A673 (cell line): ENCODE data around the gene POU2AF2. TPM values are rescaled to one million over a fixed set of nuclear protein-coding genes. Genes with fewer than 3 reads are reported as not detected.
"Not testable (repeated sequence)": the region's sequence is repeated elsewhere in the genome, so short reads cannot be mapped to it uniquely, and the experiment has no call there.

Source experiments
- BruUV-seq: library from RNA; stranded (reverse); fragments of 400-500 nt; replicated peaks from 2 replicates; lab custom pipeline; 2021; lab: Mats Ljungman, UMichigan
- CTCF ChIA-PET: fragments of 300-600 bp; sonication (Branson Sonifier 250); formaldehyde crosslinking; loops from one replicate; lab custom pipeline; 2022; ENCODE audit warnings: antibody characterized with exemption; lab: Charles Lee
- POLR2A ChIA-PET: fragments of 300-600 bp; sonication (Branson Sonifier 250); formaldehyde crosslinking; loops from one replicate; lab custom pipeline; 2022; ENCODE audit warnings: antibody characterized with exemption; ENCODE audit not compliant: low non-redundant PET; lab: Charles Lee
- DNase-seq: peaks from one replicate; pipeline ENCODE4 v3.0.0-alpha.2; 2015; ENCODE audit warnings: low spot score
- H3K27ac ChIP-seq: fragments of 200-600 bp; sonication (generic); 2 replicates; pipeline ENCODE4 v1.5.1; 2016; ENCODE audit warnings: mixed run types, low read depth, mild to moderate bottlenecking, mixed read lengths, antibody characterized with exemption, low read length; ENCODE audit not compliant: poor library complexity, severe bottlenecking
- H3K27me3 ChIP-seq: fragments of 200-600 bp; sonication (generic); replicated peaks from 2 replicates; pipeline ENCODE4 v1.6.1; 2017; ENCODE audit warnings: mixed run types, low read depth, mild to moderate bottlenecking, mixed read lengths, antibody characterized with exemption, low read length; ENCODE audit not compliant: insufficient read depth, poor library complexity
- H3K36me3 ChIP-seq: fragments of 200-600 bp; sonication (generic); 2 replicates; pipeline ENCODE4 v1.6.1; 2016; ENCODE audit warnings: mixed run types, mild to moderate bottlenecking, mixed read lengths, antibody characterized with exemption, low read length; ENCODE audit not compliant: insufficient read depth, poor library complexity, severe bottlenecking
- H3K4me1 ChIP-seq: fragments of 200-600 bp; sonication (generic); 2 replicates; pipeline ENCODE4 v1.6.1; 2017; ENCODE audit warnings: mixed run types, mild to moderate bottlenecking, mixed read lengths, antibody characterized with exemption, low read length; ENCODE audit not compliant: insufficient read depth, poor library complexity, severe bottlenecking
- H3K4me3 ChIP-seq: fragments of 200-600 bp; sonication (generic); 2 replicates; pipeline ENCODE4 v1.5.1; 2016; ENCODE audit warnings: low read depth, mixed run types, mild to moderate bottlenecking, mixed read lengths, low read length; ENCODE audit not compliant: poor library complexity, severe bottlenecking
- H3K9me3 ChIP-seq: fragments of 200-600 bp; sonication (generic); 2 replicates; pipeline ENCODE4 v1.6.1; 2016; ENCODE audit warnings: mixed run types, low read depth, mild to moderate bottlenecking, mixed read lengths, antibody characterized with exemption, low read length; ENCODE audit not compliant: poor library complexity, severe bottlenecking
- EZH2 ChIP-seq: fragments of 200-600 bp; sonication (generic); IDR thresholded peaks from 2 replicates; pipeline ENCODE4 v1.6.1; 2017; ENCODE audit warnings: borderline replicate concordance, low read depth, mild to moderate bottlenecking, mixed read lengths, antibody characterized with exemption, low read length; ENCODE audit not compliant: poor library complexity, severe bottlenecking
- intact Hi-C: fragments of 100-400 bp; cut with micrococcal nuclease; formaldehyde crosslinking; loops from one replicate; pipeline ENCODE4 v1.10.0; 2022; ENCODE audit not compliant: unreplicated experiment
- total RNA-seq: library from RNA; stranded (reverse); gene quantifications from 2 replicates; pipeline ENCODE4 v1.2.3, GENCODE V29; 2021
- TF ChIP-seq, protein P1 (sequence below): fragments of 300-800, 200-600 bp; sonication (generic); conservative IDR thresholded peaks from 2 replicates; pipeline ENCODE4 v1.5.1; 2017; ENCODE audit warnings: low read depth, mild to moderate bottlenecking, antibody characterized with exemption, low read length, moderate library complexity, mixed read lengths

The POU2AF2 gene
- total RNA-seq, 1 experiment from 2014 or later = not detected

DNA sequence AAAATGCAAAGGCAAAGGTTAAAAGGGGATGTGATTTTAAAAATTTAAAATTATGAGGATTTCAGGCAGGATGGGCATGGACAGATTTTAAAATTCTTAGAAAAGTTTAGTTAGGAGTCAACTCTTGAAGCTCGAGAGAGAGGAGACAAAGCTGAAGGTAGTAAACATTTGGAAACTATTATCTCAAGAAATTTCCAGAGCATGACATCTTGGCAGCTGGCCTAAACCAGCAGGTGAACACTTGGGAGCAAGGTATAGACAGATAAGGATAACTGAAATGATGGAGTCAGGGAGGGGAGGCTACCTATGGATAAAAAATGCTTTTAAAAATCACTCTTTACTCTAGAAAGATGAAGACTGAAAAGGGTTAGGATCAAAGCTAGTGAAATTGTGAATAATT lies 66.6 kb downstream of the POU2AF2 start:
- CTCF ChIA-PET = no interaction called here

DNA sequence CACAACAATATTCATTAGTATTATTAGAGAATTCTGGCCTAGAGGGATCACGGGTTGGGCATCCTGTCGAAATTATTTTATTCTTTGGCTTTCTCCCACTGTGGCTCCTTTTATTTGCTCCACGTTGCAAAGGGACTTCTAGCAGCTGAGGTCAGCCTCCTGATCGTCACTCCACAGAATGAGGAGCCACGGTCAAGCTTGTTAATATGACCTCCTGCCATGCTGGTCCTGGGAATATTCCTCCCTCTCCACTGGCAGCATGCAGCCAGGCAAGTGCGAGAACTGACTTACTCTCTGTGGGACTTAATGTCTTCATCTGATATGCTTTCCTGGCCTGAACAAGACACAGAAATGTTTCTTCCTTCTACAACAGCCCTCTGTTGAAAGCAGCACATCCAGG lies 73.8 kb downstream of the POU2AF2 start:
- H3K36me3 ChIP-seq = no peaks in the 10 kb centered on the region
- TF ChIP-seq, protein P1, sequence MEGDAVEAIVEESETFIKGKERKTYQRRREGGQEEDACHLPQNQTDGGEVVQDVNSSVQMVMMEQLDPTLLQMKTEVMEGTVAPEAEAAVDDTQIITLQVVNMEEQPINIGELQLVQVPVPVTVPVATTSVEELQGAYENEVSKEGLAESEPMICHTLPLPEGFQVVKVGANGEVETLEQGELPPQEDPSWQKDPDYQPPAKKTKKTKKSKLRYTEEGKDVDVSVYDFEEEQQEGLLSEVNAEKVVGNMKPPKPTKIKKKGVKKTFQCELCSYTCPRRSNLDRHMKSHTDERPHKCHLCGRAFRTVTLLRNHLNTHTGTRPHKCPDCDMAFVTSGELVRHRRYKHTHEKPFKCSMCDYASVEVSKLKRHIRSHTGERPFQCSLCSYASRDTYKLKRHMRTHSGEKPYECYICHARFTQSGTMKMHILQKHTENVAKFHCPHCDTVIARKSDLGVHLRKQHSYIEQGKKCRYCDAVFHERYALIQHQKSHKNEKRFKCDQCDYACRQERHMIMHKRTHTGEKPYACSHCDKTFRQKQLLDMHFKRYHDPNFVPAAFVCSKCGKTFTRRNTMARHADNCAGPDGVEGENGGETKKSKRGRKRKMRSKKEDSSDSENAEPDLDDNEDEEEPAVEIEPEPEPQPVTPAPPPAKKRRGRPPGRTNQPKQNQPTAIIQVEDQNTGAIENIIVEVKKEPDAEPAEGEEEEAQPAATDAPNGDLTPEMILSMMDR = no peak
- no peak for TF ChIP-seq EZH2
- no peaks in the 10 kb centered on the region for H3K9me3 ChIP-seq
- no peak for DNase-seq
- no TSS peak for BruUV-seq
- CTCF ChIA-PET = no interaction called here
- POLR2A ChIA-PET = no interaction called here
- no peaks in the 10 kb centered on the region for H3K27me3 ChIP-seq
- H3K4me3 ChIP-seq = no peak overlapping the region
- intact Hi-C loops = no loop called here
- no peak overlapping the region for H3K27ac ChIP-seq
- H3K4me1 ChIP-seq = no peaks in the 10 kb centered on the region

More for the DNA sequence above, 66.6 kb downstream of the POU2AF2 start:
- H3K36me3 ChIP-seq = no peaks in the 10 kb centered on the region
- intact Hi-C loops = no loop called here
- TF ChIP-seq, protein P1 = no peak
- no peak for TF ChIP-seq EZH2
- no TSS peak for BruUV-seq
- DNase-seq = no peak
- H3K9me3 ChIP-seq = no peaks in the 10 kb centered on the region
- POLR2A ChIA-PET = no interaction called here
- H3K27me3 ChIP-seq = no peaks in the 10 kb centered on the region
- H3K4me1 ChIP-seq = peaks cover 13% of the 10 kb centered on the region
- H3K27ac ChIP-seq = no peak overlapping the region
- no peak overlapping the region for H3K4me3 ChIP-seq

- H3K9me3 ChIP-seq, H3K27me3 ChIP-seq, H3K36me3 ChIP-seq, H3K4me1 ChIP-seq, intact Hi-C loops, CTCF ChIA-PET, H3K27ac ChIP-seq, POLR2A ChIA-PET, H3K4me3 ChIP-seq, DNase-seq, BruUV-seq: not testable (repeated sequence)
Observed at GRCh38 chr11:111320199-111320598, 74.7 kb downstream of the POU2AF2 start.
